ENCODE data around the gene IL10RA.
"Not testable (repeated sequence)": the region's sequence is repeated elsewhere in the genome, so short reads cannot be mapped to it uniquely, and the experiment has no call there.

IL10RA gene

GRCh38 chr11:117976445-117976844 lies 9.7 kb upstream of the IL10RA start:
- no peaks in the 10 kb centered on the region for H3K27me3 ChIP-seq (ENCODE audit: insufficient read depth, low read depth, severe bottlenecking)
- TF ChIP-seq CTCF (IDR thresholded peaks at IDR 0.05; ENCODE audit: low read depth, low read length): no peak
- H3K9me3 ChIP-seq (ENCODE audit: severe bottlenecking): no peaks in the 10 kb centered on the region

GRCh38 chr11:117977029-117977428 lies 9.2 kb upstream of the IL10RA start:
- Histone ChIP-seq H3K9me3 (ENCODE audit: severe bottlenecking) (no peaks in the 10 kb centered on the region), H3K27me3 (ENCODE audit: insufficient read depth, low read depth, severe bottlenecking) (no peaks in the 10 kb centered on the region), H3K36me3 (no peaks in the 10 kb centered on the region), H3K4me3 (ENCODE audit: low read depth, low read length) (no peak overlapping the region), H3K27ac (no peak overlapping the region)
- TF ChIP-seq CTCF (IDR thresholded peaks at IDR 0.05; ENCODE audit: low read depth, low read length): no peak
- no peak for DNase-seq

More at GRCh38 chr11:117976445-117976844, 9.7 kb upstream of the IL10RA start:
- DNase-seq: no peak
- Histone ChIP-seq H3K4me3 (ENCODE audit: low read depth, low read length) (no peak overlapping the region), H3K36me3 (no peaks in the 10 kb centered on the region), H3K27ac (no peak overlapping the region)

- not testable (repeated sequence) for H3K27me3 ChIP-seq (ENCODE audit: insufficient read depth, low read depth, severe bottlenecking); H3K4me3 ChIP-seq (ENCODE audit: low read depth, low read length); DNase-seq; H3K9me3 ChIP-seq (ENCODE audit: severe bottlenecking); H3K27ac ChIP-seq; H3K36me3 ChIP-seq
Measured at GRCh38 chr11:117977612-117978264, 8.5 kb upstream of the IL10RA start.

- not testable (repeated sequence) for H3K27me3 ChIP-seq (ENCODE audit: insufficient read depth, low read depth, severe bottlenecking); H3K4me3 ChIP-seq (ENCODE audit: low read depth, low read length); DNase-seq; H3K27ac ChIP-seq; H3K36me3 ChIP-seq; H3K9me3 ChIP-seq (ENCODE audit: severe bottlenecking)
Measured at GRCh38 chr11:117978291-117978910, 7.8 kb upstream of the IL10RA start.

GRCh38 chr11:117978991-117979390 lies 7.2 kb upstream of the IL10RA start:
- TF ChIP-seq CTCF (IDR thresholded peaks at IDR 0.05; ENCODE audit: low read depth, low read length): no peak
- H3K9me3 ChIP-seq (ENCODE audit: severe bottlenecking): no peaks in the 10 kb centered on the region
- no peak overlapping the region for H3K4me3 ChIP-seq (ENCODE audit: low read depth, low read length)
- no peak for DNase-seq
- H3K27ac ChIP-seq: no peak overlapping the region
- H3K36me3 ChIP-seq: no peaks in the 10 kb centered on the region
- H3K27me3 ChIP-seq (ENCODE audit: insufficient read depth, low read depth, severe bottlenecking): no peaks in the 10 kb centered on the region

GRCh38 chr11:117979481-117980211 lies 6.5 kb upstream of the IL10RA start:
- DNase-seq: no peak
- H3K4me3 ChIP-seq (ENCODE audit: low read depth, low read length): no peak overlapping the region
- no peaks in the 10 kb centered on the region for H3K27me3 ChIP-seq (ENCODE audit: insufficient read depth, low read depth, severe bottlenecking)
- no peaks in the 10 kb centered on the region for H3K36me3 ChIP-seq
- no peak for TF ChIP-seq CTCF (IDR thresholded peaks at IDR 0.05; ENCODE audit: low read depth, low read length)
- no peak overlapping the region for H3K27ac ChIP-seq
- H3K9me3 ChIP-seq (ENCODE audit: severe bottlenecking): no peaks in the 10 kb centered on the region
